Liver (tissue), 9 donors: Measurements from ENCODE around the gene INPP5A. TPM values are rescaled to one million over a fixed set of nuclear protein-coding genes. Genes with fewer than 3 reads are reported as not detected.

ENCODE experiments used
- DNase-seq: peaks from one replicate; pipeline ENCODE4 v3.0.0-alpha.2; 2017; ENCODE audit warnings: low spot score
- H3K27ac ChIP-seq, 2 donors: one replicate each; pipeline ENCODE4 v1.7.0; 2013; ENCODE audit warnings: inconsistent platforms in 2 of 2, low read length in 2 of 2, control low read depth in 1 of 2, low read depth in 1 of 2, mild to moderate bottlenecking in 1 of 2
- H3K27me3 ChIP-seq, 4 donors: one replicate each; pipeline versions ENCODE4 v1.6.1 to v1.7.0; 2013; ENCODE audit warnings: low read length in 3 of 4, inconsistent platforms in 1 of 4, mild to moderate bottlenecking in 1 of 4, moderate library complexity in 1 of 4; ENCODE audit not compliant: control insufficient read depth in 4 of 4, insufficient read depth in 4 of 4
- H3K36me3 ChIP-seq, 4 donors: one replicate each; pipeline versions ENCODE4 v1.6.1 to v1.7.0; 2013; ENCODE audit warnings: low read length in 3 of 4, mild to moderate bottlenecking in 3 of 4, low read depth in 1 of 4, moderate library complexity in 1 of 4; ENCODE audit not compliant: control insufficient read depth in 4 of 4, insufficient read depth in 3 of 4
- H3K4me1 ChIP-seq, 4 donors: one replicate each; pipeline versions ENCODE4 v1.6.1 to v1.7.0; 2013; ENCODE audit warnings: low read length in 3 of 4, mild to moderate bottlenecking in 3 of 4, moderate library complexity in 1 of 4; ENCODE audit not compliant: control insufficient read depth in 4 of 4, insufficient read depth in 4 of 4
- H3K4me3 ChIP-seq, 3 donors: one replicate each; pipeline versions ENCODE4 v1.6.1 to v1.7.0; 2013; ENCODE audit warnings: low read length in 3 of 3, control low read depth in 1 of 3, low read depth in 1 of 3, mild to moderate bottlenecking in 1 of 3
- H3K9ac ChIP-seq, 2 donors: one replicate each; pipeline ENCODE4 v1.7.0; 2013; ENCODE audit warnings: low read length in 2 of 2, mild to moderate bottlenecking in 2 of 2, moderate library complexity in 2 of 2, control low read depth in 1 of 2, low read depth in 1 of 2
- H3K9me3 ChIP-seq, 4 donors: one replicate each; pipeline versions ENCODE4 v1.6.1 to v1.7.0; 2013; ENCODE audit warnings: low read length in 3 of 4; ENCODE audit not compliant: control insufficient read depth in 4 of 4
- EGR1 ChIP-seq, 2 donors: IDR thresholded peaks; 2 replicates each; pipeline ENCODE4 v1.6.1; 2016 to 2018; ENCODE audit warnings: antibody characterized with exemption in 2 of 2, low read depth in 2 of 2
- FOXA1 ChIP-seq: IDR thresholded peaks from 2 replicates; pipeline ENCODE4 v1.6.1; 2016; ENCODE audit warnings: antibody characterized with exemption
- GABPA ChIP-seq, 2 donors: IDR thresholded peaks in 1 of 2; conservative IDR thresholded peaks in 1 of 2; 2 replicates each; pipeline ENCODE4 v1.6.1; 2016; ENCODE audit warnings: antibody characterized with exemption in 2 of 2, mild to moderate bottlenecking in 1 of 2, moderate library complexity in 1 of 2
- HNF4A ChIP-seq, 2 donors: conservative IDR thresholded peaks; 2 replicates each; pipeline ENCODE4 v1.6.1; 2016; ENCODE audit warnings: antibody characterized with exemption in 2 of 2, mild to moderate bottlenecking in 2 of 2
- JUND ChIP-seq, 2 donors: IDR thresholded peaks; 2 replicates each; pipeline ENCODE4 v1.6.1; 2016; ENCODE audit warnings: antibody characterized with exemption in 2 of 2
- NR2F2 ChIP-seq: IDR thresholded peaks from 2 replicates; pipeline ENCODE4 v1.6.1; 2016; ENCODE audit warnings: antibody characterized with exemption
- RAD21 ChIP-seq, 2 donors: IDR thresholded peaks; 2 replicates each; pipeline ENCODE4 v1.6.1; 2016; ENCODE audit warnings: antibody characterized with exemption in 2 of 2, mild to moderate bottlenecking in 2 of 2
- REST ChIP-seq: IDR thresholded peaks from 2 replicates; pipeline ENCODE4 v1.6.1; 2016; ENCODE audit warnings: antibody characterized with exemption, mild to moderate bottlenecking
- RXRA ChIP-seq, 2 donors: IDR thresholded peaks; 2 replicates each; pipeline ENCODE4 v1.6.1; 2017 to 2018; ENCODE audit warnings: antibody characterized with exemption in 2 of 2, mild to moderate bottlenecking in 1 of 2
- SP1 ChIP-seq: IDR thresholded peaks from 2 replicates; pipeline ENCODE4 v1.6.1; 2018; ENCODE audit warnings: antibody characterized with exemption, mild to moderate bottlenecking
- TAF1 ChIP-seq: conservative IDR thresholded peaks from 2 replicates; pipeline ENCODE4 v1.6.1; 2016; ENCODE audit warnings: antibody characterized with exemption, mild to moderate bottlenecking
- YY1 ChIP-seq: IDR thresholded peaks from 2 replicates; pipeline ENCODE4 v1.6.1; 2016; ENCODE audit warnings: antibody characterized with exemption, mild to moderate bottlenecking
- WGBS: extraction: QIAGEN DNeasy Blood & Tissue Kit; methylation state at CpG from one replicate; pipeline ENCODE4 v1.1.7; 2013; 5-methylcytosine and 5-hydroxymethylcytosine counted together
- polyA plus RNA-seq, 2 donors: library from polyadenylated mRNA; stranded (reverse) in 1 of 2; unstranded in 1 of 2; fragments of 200-250 nt in 1 of 2; fragments of >200 nt in 1 of 2; fragmentation: Nextera tagmentation in 1 of 2; extraction: Ambion mirVana in 1 of 2; gene quantifications; one replicate each; pipeline versions ENCODE4 v1.2.1 to v1.2.3, GENCODE V29; 2013 to 2015
- total RNA-seq, 2 donors: library from RNA; depleted of rRNA; stranded (reverse); fragments of >200 nt; gene quantifications; one replicate each; pipeline ENCODE4 v1.2.3, GENCODE V29; 2014
- donor health status: healthy.
- donor health status: healthy.
- donor health status: healthy.
- donor health status: healthy.
- donor health status: healthy.

INPP5A gene
- total and polyA plus RNA-seq, 4 donors = 4.3 to 26.5 (median 10.9) TPM

GRCh38 chr10:132586739-132587138 lies 49.2 kb downstream of the INPP5A start:
- H3K27ac ChIP-seq = no peak overlapping the region
- no peak for DNase-seq
- 95% methylated on average over 22 of the region's 22 CpGs for WGBS
- H3K4me3 ChIP-seq = no peak overlapping the region
- no peak overlapping the region for H3K9ac ChIP-seq
- no peaks in the 10 kb centered on the region for H3K27me3 ChIP-seq
- peaks cover 2 to 45% (median 27%) of the 10 kb centered on the region in 4 donors for H3K4me1 ChIP-seq
- no peak for TF ChIP-seq REST
- no peak for TF ChIP-seq HNF4A (conservative IDR thresholded peaks at IDR 0.05)
- TF ChIP-seq RXRA (IDR thresholded peaks at IDR 0.05) = no peak
- no peak for TF ChIP-seq TAF1
- no peak for TF ChIP-seq FOXA1
- no peak for TF ChIP-seq YY1
- TF ChIP-seq GABPA (IDR thresholded peaks at IDR 0.05 in 1 of 2, conservative IDR thresholded peaks at IDR 0.05 in 1 of 2) = no peak
- no peaks in the 10 kb centered on the region for H3K9me3 ChIP-seq
- H3K36me3 ChIP-seq = no peaks in the 10 kb centered on the region

GRCh38 chr10:132587175-132587574 lies 49.6 kb downstream of the INPP5A start:
- DNase-seq = no peak
- TF ChIP-seq FOXA1 = no peak
- TF ChIP-seq JUND (IDR thresholded peaks at IDR 0.05) = no peak
- no peak for TF ChIP-seq EGR1 (IDR thresholded peaks at IDR 0.05; ENCODE audit: low read depth in 2 of 2)
- no peak for TF ChIP-seq GABPA (IDR thresholded peaks at IDR 0.05 in 1 of 2, conservative IDR thresholded peaks at IDR 0.05 in 1 of 2)
- no peak for TF ChIP-seq RXRA (IDR thresholded peaks at IDR 0.05)
- Histone ChIP-seq H3K9ac (no peak overlapping the region), H3K27ac (no peak overlapping the region), H3K27me3 (no peaks in the 10 kb centered on the region), H3K36me3 (no peaks in the 10 kb centered on the region), H3K4me1 (peaks cover 2 to 49% (median 29%) of the 10 kb centered on the region in 4 donors), H3K9me3 (no peaks in the 10 kb centered on the region), H3K4me3 (no peak overlapping the region)
- 91% methylated on average over 11 of the region's 11 CpGs for WGBS

- H3K27ac ChIP-seq = peak overlapping the region; percentile 49 to 66
- no peaks in the 10 kb centered on the region for H3K36me3 ChIP-seq
- 68% methylated on average over 25 of the region's 25 CpGs for WGBS
- no peak overlapping the region for H3K9ac ChIP-seq
- H3K4me1 ChIP-seq = peaks cover 8 to 55% (median 35%) of the 10 kb centered on the region in 4 donors
- H3K4me3 ChIP-seq = no peak overlapping the region
- H3K27me3 ChIP-seq = no peaks in the 10 kb centered on the region
- no peak for DNase-seq
- H3K9me3 ChIP-seq = no peaks in the 10 kb centered on the region
- peak; percentile 39 for TF ChIP-seq SP1
- TF ChIP-seq RXRA (IDR thresholded peaks at IDR 0.05) = peak in 1 of 2 donors; percentile 24
- TF ChIP-seq RAD21 (IDR thresholded peaks at IDR 0.05) = peak; percentile 17 to 30
- TF ChIP-seq NR2F2 = peak; percentile 53
- TF ChIP-seq HNF4A (conservative IDR thresholded peaks at IDR 0.05) = no peak
Measured at GRCh38 chr10:132588301-132589013, 50.9 kb downstream of the INPP5A start.
